ENCODE data around the gene PBX3.
A peak's percentile ranks its signal among the peaks of the same experiment; 100 is the strongest.

PBX3 gene

GRCh38 chr9:125754096-125754495 is 6.9 kb downstream of the PBX3 start:
- no peak overlapping the region for H3K27ac Mint-ChIP-seq
- intact Hi-C loops (cut with micrococcal nuclease): no loop called here
- no peak overlapping the region for H3K4me3 Mint-ChIP-seq
- H3K27me3 Mint-ChIP-seq: no peaks in the 10 kb centered on the region
- H3K9me3 Mint-ChIP-seq: no peaks in the 10 kb centered on the region
- peaks cover 20% of the 10 kb centered on the region for H3K36me3 Mint-ChIP-seq (ENCODE audit: low read depth)
- peaks cover 33% of the 10 kb centered on the region for H3K4me1 Mint-ChIP-seq (ENCODE audit: low read depth)

- H3K4me3 Mint-ChIP-seq: no peak overlapping the region
- peaks cover 28% of the 10 kb centered on the region for H3K4me1 Mint-ChIP-seq (ENCODE audit: low read depth)
- H3K27me3 Mint-ChIP-seq: no peaks in the 10 kb centered on the region
- intact Hi-C loops (cut with micrococcal nuclease): no loop called here
- H3K27ac Mint-ChIP-seq: no peak overlapping the region
- no peaks in the 10 kb centered on the region for H3K9me3 Mint-ChIP-seq
- H3K36me3 Mint-ChIP-seq (ENCODE audit: low read depth): peaks cover 13% of the 10 kb centered on the region
Measured at GRCh38 chr9:125755340-125755739, 8.2 kb downstream of the PBX3 start.

GRCh38 chr9:125756518-125756917 is 9.3 kb downstream of the PBX3 start:
- Mint-ChIP-seq H3K27ac (no peak overlapping the region), H3K4me1 (ENCODE audit: low read depth) (peaks cover 25% of the 10 kb centered on the region), H3K9me3 (no peaks in the 10 kb centered on the region), H3K4me3 (no peak overlapping the region), H3K27me3 (no peaks in the 10 kb centered on the region), H3K36me3 (ENCODE audit: low read depth) (peaks cover 6% of the 10 kb centered on the region)
- intact Hi-C loops (cut with micrococcal nuclease): no loop called here

GRCh38 chr9:125757834-125758233 is 10.7 kb downstream of the PBX3 start:
- intact Hi-C loops (cut with micrococcal nuclease): no loop called here
- Mint-ChIP-seq H3K27me3 (no peaks in the 10 kb centered on the region), H3K4me1 (ENCODE audit: low read depth) (peaks cover 20% of the 10 kb centered on the region), H3K4me3 (no peak overlapping the region), H3K36me3 (ENCODE audit: low read depth) (peaks cover 6% of the 10 kb centered on the region), H3K27ac (no peak overlapping the region), H3K9me3 (no peaks in the 10 kb centered on the region)

GRCh38 chr9:125758986-125759763 is 12.0 kb downstream of the PBX3 start:
- H3K9me3 Mint-ChIP-seq: no peaks in the 10 kb centered on the region
- peaks cover 6% of the 10 kb centered on the region for H3K36me3 Mint-ChIP-seq (ENCODE audit: low read depth)
- peak overlapping the region; percentile 90 for H3K27ac Mint-ChIP-seq
- no peaks in the 10 kb centered on the region for H3K27me3 Mint-ChIP-seq
- intact Hi-C loops (cut with micrococcal nuclease): loop anchor here (1.0 kb wide), 1 partner anchor 13 kb away; no protein-coding TSS in a partner anchor
- H3K4me1 Mint-ChIP-seq (ENCODE audit: low read depth): peaks cover 31% of the 10 kb centered on the region
- peak overlapping the region; percentile 74 for H3K4me3 Mint-ChIP-seq

GRCh38 chr9:125759764-125760129 is 12.6 kb downstream of the PBX3 start:
- Mint-ChIP-seq H3K4me3 (peak overlapping the region; percentile 74), H3K36me3 (ENCODE audit: low read depth) (peaks cover 6% of the 10 kb centered on the region), H3K4me1 (ENCODE audit: low read depth) (peaks cover 33% of the 10 kb centered on the region), H3K27ac (peak overlapping the region; percentile 90), H3K9me3 (no peaks in the 10 kb centered on the region), H3K27me3 (no peaks in the 10 kb centered on the region)
- intact Hi-C loops (cut with micrococcal nuclease): loop anchor here (1.0 to 5.0 kb wide), 2 partner anchors 13 to 107 kb away; no protein-coding TSS in a partner anchor

GRCh38 chr9:125760537-125760936 is 13.4 kb downstream of the PBX3 start:
- no peaks in the 10 kb centered on the region for H3K27me3 Mint-ChIP-seq
- intact Hi-C loops (cut with micrococcal nuclease): loop anchor here (5.0 kb wide), 1 partner anchor 108 kb away; no protein-coding TSS in a partner anchor
- no peak overlapping the region for H3K27ac Mint-ChIP-seq
- no peaks in the 10 kb centered on the region for H3K9me3 Mint-ChIP-seq
- H3K36me3 Mint-ChIP-seq (ENCODE audit: low read depth): peaks cover 6% of the 10 kb centered on the region
- no peak overlapping the region for H3K4me3 Mint-ChIP-seq
- peaks cover 33% of the 10 kb centered on the region for H3K4me1 Mint-ChIP-seq (ENCODE audit: low read depth)

GRCh38 chr9:125761676-125762450 is 14.7 kb downstream of the PBX3 start:
- H3K9me3 Mint-ChIP-seq: no peaks in the 10 kb centered on the region
- no peaks in the 10 kb centered on the region for H3K36me3 Mint-ChIP-seq (ENCODE audit: low read depth)
- H3K27ac Mint-ChIP-seq: peak overlapping the region; percentile 55
- peaks cover 28% of the 10 kb centered on the region for H3K4me1 Mint-ChIP-seq (ENCODE audit: low read depth)
- no peak overlapping the region for H3K4me3 Mint-ChIP-seq
- intact Hi-C loops (cut with micrococcal nuclease): loop anchor here (5.0 kb wide), 1 partner anchor 110 kb away; no protein-coding TSS in a partner anchor
- H3K27me3 Mint-ChIP-seq: no peaks in the 10 kb centered on the region

- intact Hi-C loops (cut with micrococcal nuclease): loop anchor here (5.0 kb wide), 1 partner anchor 111 kb away; no protein-coding TSS in a partner anchor
- Mint-ChIP-seq H3K4me3 (no peak overlapping the region), H3K36me3 (ENCODE audit: low read depth) (no peaks in the 10 kb centered on the region)
Measured at GRCh38 chr9:125763394-125763801, 16.2 kb downstream of the PBX3 start.

GRCh38 chr9:125764198-125764597 is 17.0 kb downstream of the PBX3 start:
- peaks cover 27% of the 10 kb centered on the region for H3K4me1 Mint-ChIP-seq (ENCODE audit: low read depth)
- no peaks in the 10 kb centered on the region for H3K9me3 Mint-ChIP-seq
- no peak overlapping the region for H3K27ac Mint-ChIP-seq
- no peaks in the 10 kb centered on the region for H3K27me3 Mint-ChIP-seq
- H3K4me3 Mint-ChIP-seq: no peak overlapping the region
- intact Hi-C loops (cut with micrococcal nuclease): loop anchor here (5.0 kb wide), 1 partner anchor 112 kb away; no protein-coding TSS in a partner anchor
- H3K36me3 Mint-ChIP-seq (ENCODE audit: low read depth): no peaks in the 10 kb centered on the region

More at GRCh38 chr9:125763394-125763801, 16.2 kb downstream of the PBX3 start:
- Mint-ChIP-seq H3K4me1 (ENCODE audit: low read depth) (peaks cover 28% of the 10 kb centered on the region), H3K9me3 (no peaks in the 10 kb centered on the region), H3K27ac (no peak overlapping the region), H3K27me3 (no peaks in the 10 kb centered on the region)

GRCh38 chr9:125766468-125767221 is 19.5 kb downstream of the PBX3 start:
- Mint-ChIP-seq H3K27me3 (no peaks in the 10 kb centered on the region), H3K27ac (no peak overlapping the region), H3K4me3 (no peak overlapping the region), H3K9me3 (no peaks in the 10 kb centered on the region), H3K4me1 (ENCODE audit: low read depth) (peaks cover 21% of the 10 kb centered on the region), H3K36me3 (ENCODE audit: low read depth) (no peaks in the 10 kb centered on the region)
- intact Hi-C loops (cut with micrococcal nuclease): loop anchor here (5.0 kb wide), 1 partner anchor 126 kb away; no protein-coding TSS in a partner anchor

GRCh38 chr9:125767349-125767748 is 20.2 kb downstream of the PBX3 start:
- no peaks in the 10 kb centered on the region for H3K27me3 Mint-ChIP-seq
- intact Hi-C loops (cut with micrococcal nuclease): loop anchor here (5.0 kb wide), 1 partner anchor 125 kb away; no protein-coding TSS in a partner anchor
- H3K9me3 Mint-ChIP-seq: no peaks in the 10 kb centered on the region
- H3K36me3 Mint-ChIP-seq (ENCODE audit: low read depth): no peaks in the 10 kb centered on the region
- H3K4me3 Mint-ChIP-seq: no peak overlapping the region
- H3K27ac Mint-ChIP-seq: no peak overlapping the region
- H3K4me1 Mint-ChIP-seq (ENCODE audit: low read depth): peaks cover 23% of the 10 kb centered on the region

GRCh38 chr9:125768803-125769202 is 21.6 kb downstream of the PBX3 start:
- intact Hi-C loops (cut with micrococcal nuclease): loop anchor here (5.0 kb wide), 1 partner anchor 123 kb away; no protein-coding TSS in a partner anchor
- Mint-ChIP-seq H3K4me3 (no peak overlapping the region), H3K36me3 (ENCODE audit: low read depth) (peaks cover 9% of the 10 kb centered on the region), H3K27ac (no peak overlapping the region), H3K27me3 (no peaks in the 10 kb centered on the region), H3K9me3 (no peaks in the 10 kb centered on the region), H3K4me1 (ENCODE audit: low read depth) (peaks cover 29% of the 10 kb centered on the region)

All from dendritic cell treated with granulocyte-macrophage colony-stimulating factor and Interleukin-4, amounts not matched to agents 40 ng/mL and 50 ng/mL, for 4 days (primary cell).